PFSK-1 (cell line): ENCODE measurements around the gene SKAP2.

ENCODE experiments used
- FOXP2 ChIP-seq: optimal IDR thresholded peaks from 2 replicates; pipeline ENCODE3; 2011; ENCODE audit warnings: borderline replicate concordance, control low read depth, inconsistent platforms; ENCODE audit not compliant: insufficient read depth; ENCODE audit errors: extremely low read length, extremely low read depth
- POLR2AphosphoS5 ChIP-seq: IDR thresholded peaks from 2 replicates; pipeline ENCODE4 v1.6.1; 2012; ENCODE audit warnings: low read depth, mild to moderate bottlenecking, control low read depth, low read length, moderate library complexity
- SIN3A ChIP-seq: IDR thresholded peaks from 2 replicates; pipeline ENCODE4 v1.6.1; 2012; ENCODE audit warnings: mild to moderate bottlenecking, low read length, moderate library complexity, borderline replicate concordance; ENCODE audit not compliant: insufficient read depth
- TAF1 ChIP-seq: IDR thresholded peaks from 2 replicates; pipeline ENCODE4 v1.6.1; 2012; ENCODE audit warnings: low read length, control low read depth, borderline replicate concordance; ENCODE audit not compliant: insufficient read depth
- TF ChIP-seq, protein P1 (sequence below), 2 experiments: IDR thresholded peaks; 2 replicates each; pipeline versions ENCODE4 v1.6.1 to v1.8.0; 2011 to 2012; ENCODE audit warnings: low read depth in 2 of 2, low read length in 2 of 2, control low read depth in 1 of 2, inconsistent platforms in 1 of 2, mild to moderate bottlenecking in 1 of 2, moderate library complexity in 1 of 2; ENCODE audit not compliant: insufficient read depth in 1 of 2

DNA sequence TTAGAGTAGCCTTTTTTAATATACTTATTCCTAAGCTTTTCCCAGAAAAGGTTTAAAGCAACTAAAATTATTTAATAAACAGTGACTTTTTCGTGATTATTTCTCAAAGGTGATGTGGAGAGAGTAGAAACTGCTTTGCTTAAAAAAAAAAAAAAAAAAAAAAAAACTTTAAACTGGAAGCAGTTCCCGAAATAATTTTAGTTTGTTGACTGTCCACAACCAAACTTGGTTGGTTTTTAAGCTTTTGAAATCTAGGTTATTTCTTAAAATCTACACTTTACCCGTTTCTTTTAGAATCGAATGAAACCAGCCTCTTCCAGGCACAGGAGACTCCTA is 7.3 kb downstream of the SKAP2 start:
- no peak for TF ChIP-seq SIN3A
- TF ChIP-seq, protein P1, sequence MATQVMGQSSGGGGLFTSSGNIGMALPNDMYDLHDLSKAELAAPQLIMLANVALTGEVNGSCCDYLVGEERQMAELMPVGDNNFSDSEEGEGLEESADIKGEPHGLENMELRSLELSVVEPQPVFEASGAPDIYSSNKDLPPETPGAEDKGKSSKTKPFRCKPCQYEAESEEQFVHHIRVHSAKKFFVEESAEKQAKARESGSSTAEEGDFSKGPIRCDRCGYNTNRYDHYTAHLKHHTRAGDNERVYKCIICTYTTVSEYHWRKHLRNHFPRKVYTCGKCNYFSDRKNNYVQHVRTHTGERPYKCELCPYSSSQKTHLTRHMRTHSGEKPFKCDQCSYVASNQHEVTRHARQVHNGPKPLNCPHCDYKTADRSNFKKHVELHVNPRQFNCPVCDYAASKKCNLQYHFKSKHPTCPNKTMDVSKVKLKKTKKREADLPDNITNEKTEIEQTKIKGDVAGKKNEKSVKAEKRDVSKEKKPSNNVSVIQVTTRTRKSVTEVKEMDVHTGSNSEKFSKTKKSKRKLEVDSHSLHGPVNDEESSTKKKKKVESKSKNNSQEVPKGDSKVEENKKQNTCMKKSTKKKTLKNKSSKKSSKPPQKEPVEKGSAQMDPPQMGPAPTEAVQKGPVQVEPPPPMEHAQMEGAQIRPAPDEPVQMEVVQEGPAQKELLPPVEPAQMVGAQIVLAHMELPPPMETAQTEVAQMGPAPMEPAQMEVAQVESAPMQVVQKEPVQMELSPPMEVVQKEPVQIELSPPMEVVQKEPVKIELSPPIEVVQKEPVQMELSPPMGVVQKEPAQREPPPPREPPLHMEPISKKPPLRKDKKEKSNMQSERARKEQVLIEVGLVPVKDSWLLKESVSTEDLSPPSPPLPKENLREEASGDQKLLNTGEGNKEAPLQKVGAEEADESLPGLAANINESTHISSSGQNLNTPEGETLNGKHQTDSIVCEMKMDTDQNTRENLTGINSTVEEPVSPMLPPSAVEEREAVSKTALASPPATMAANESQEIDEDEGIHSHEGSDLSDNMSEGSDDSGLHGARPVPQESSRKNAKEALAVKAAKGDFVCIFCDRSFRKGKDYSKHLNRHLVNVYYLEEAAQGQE (IDR thresholded peaks at IDR 0.05; ENCODE audit: insufficient read depth in 1 of 2, low read depth in 2 of 2, low read length in 2 of 2): no peak
- no peak for TF ChIP-seq POLR2AphosphoS5
- no peak for TF ChIP-seq TAF1
- no peak for TF ChIP-seq FOXP2
